GM19238 (cell line): Measurements from ENCODE around the gene MYOG.

Source experiments
- DNase-seq: peaks from one replicate; pipeline ENCODE4 v3.0.0; 2011; ENCODE audit warnings: low spot score; ENCODE audit not compliant: insufficient read length

MYOG gene

DNA sequence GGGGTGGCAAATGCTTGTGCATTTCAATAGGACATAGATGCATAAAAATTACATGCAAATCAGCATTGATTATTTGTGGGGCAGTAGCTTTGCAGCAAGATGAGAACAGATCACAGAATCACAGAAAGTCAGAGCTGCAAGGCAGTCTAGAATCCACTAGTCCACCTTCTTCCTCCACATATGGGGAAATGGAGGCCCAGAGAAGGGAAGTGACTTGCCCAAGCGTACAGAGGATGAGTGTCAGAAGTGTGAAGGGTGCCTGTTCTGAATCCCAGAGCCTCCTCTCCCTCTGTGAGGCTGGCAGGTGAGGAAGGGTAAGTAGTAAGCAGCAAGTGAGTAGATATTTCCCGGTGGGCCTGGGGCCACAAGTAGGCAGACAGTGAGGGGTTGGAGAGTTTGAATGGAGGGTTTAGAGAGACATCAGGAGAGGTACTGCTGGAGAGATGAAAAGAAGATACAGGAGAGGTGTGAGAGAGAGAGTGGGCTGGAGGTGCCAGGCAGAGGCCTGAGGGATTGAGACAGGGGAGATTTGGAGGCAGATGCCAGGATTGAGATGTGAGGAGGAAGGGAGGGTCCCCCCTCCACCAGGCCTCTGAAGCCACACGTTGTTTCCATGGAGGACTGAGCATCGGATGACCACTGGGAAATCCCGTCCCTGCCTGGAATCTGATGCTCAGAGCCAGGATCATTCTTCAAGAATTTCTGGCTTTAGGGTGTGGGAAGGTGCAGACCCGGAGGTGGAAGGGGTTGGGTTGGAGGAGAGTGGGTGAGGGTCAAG is 4.8 kb upstream of the MYOG start:
- DNase-seq, result no peak

DNA sequence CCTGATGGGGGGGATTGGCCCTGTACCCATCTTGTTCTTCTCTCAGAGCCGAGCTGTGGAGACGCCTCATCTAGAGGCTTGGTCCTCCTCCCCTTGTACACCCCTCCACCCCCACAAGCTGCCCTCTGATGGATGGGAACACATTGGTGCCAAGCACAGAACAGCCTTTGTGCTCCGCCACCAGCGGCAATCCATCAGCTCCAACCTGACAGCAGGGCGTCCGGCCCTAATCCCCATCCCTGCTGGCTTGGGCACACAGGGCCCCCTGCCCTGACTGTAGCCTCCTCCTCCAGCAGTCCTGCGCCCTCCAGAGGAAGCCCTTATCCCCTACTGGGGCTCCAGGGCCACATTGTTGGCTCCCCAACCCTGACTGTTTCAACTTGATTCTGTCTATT is 3.8 kb upstream of the MYOG start:
- no peak for DNase-seq

DNA sequence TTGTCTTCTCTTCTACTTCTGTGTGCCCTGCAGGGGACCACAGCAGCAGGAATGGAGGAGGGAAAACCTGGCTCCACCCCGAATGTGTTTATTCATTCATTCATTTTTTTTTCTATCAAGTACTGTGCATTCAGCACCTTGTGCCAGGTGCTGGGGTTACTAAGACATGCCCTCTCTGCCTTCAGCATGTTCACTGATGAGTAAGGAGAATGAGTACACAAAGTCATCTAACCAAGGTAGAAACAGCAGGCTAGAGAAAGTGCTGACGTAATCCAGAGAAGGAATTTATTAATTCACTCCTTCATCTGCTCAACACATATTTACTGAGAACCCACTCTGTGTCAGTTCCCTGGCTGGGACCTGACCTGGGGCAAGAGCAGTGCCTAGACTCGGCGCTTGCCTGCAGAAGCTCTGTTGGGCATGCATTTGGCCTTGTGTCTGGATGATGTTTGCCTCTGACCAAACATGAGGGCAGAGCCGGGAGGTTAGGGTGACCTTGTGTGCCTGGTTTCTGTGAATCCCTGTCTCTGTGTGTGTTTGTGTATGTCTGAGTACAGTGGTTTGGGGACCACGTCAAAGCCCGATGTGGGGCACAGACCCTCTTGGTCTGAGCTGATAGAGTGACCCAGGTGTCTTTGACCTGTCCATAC is 3.3 kb upstream of the MYOG start:
- no peak for DNase-seq

DNA sequence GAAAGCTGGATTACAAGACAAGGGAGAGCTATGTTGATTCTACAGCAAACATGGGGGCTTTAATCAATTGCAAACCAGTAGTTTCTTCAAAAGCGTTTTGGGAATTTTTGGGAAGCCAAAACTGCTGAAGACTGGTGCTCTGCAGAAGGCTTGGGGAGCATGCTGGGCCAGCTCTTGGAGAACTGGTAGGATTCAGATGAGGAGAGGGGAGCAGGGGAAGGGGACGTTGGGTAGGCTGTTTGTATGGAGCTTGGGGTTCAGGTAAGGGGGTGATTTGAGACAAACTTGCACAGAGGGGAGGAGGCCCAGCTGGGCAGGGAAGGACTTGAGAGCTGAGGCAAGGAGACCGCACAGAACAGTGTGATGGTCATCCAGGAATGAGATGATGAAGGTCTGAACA is 2.6 kb upstream of the MYOG start:
- no peak for DNase-seq

DNA sequence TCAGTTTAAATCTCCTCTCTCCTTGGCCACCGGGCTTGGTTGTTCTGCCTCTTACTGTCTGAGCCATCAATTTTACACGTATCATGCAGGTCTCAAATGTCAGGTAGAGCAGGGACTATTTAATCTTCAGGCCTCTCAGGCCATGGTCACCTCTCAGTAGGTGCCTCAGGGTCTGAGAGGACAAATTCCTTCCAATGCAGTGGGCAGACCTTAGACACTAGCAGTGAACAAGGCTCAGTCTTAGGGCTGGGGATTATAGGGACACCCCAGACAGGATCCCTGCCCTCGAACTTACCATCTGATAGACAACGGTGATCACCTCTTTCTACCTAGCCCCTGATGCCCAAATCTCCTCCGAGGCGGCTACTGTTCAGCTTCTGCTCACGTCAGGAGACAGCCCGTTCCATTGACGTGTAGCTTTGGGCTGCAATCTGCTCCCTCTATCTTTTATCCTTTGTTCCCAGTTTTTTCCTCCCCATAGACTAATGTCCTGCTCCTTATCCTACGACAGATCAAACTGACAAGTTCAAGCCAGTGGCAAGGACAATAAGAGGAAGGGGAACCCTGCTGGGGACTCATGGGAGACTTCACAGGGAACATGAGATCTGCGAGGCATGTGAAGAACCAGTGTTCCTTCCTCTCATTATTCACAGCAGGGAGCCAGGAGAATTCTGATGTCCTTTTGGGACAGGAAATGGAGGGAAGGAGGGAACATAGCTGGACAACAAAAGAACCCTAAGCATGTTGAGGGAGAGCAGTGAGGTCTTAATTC is 1.4 kb upstream of the MYOG start:
- no peak for DNase-seq

DNA sequence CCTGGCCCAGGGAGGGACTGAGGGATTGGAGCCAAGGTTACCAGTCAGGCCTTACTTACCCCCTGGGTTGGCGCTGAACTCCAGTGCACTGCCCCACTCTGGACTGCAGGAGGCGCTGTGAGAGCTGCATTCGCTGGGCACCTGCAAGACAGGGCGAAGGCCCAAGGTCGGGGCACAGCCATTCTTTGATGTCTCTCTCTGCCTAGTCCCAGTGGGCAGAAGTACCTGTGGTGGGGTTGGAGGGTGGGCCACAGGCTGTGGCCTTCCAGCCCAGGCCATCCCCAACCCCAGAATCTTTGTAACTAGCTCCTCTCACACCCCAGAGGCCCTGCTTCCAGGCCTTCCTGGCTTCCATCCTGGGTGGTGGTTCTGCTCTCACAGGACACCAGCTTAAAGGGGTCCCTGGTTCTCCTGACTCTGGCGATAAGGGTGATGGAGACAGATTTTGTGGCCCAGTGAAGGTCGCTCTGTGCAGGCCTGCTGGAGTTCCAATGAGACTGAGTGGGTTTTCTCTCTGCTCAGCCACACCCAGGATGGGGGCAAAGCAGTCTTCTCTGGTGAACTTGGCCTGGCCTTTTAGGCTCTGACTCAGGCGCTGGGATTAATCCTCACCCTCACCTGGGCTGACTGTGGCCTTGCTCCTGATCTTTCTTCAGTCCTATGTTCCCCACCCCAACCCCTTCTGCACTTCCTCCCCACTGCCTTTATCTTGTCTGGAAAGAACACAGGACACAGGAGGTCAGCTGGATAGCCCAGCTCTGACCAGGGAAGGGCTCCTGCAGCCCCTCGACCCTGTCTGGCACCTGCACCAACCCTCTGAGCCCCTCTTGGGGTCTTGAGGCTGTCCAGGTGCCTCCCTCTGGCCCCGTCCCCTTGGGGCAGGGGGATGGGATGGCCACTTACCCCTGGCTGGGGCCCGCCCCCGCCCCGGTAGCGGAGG is 954 bp downstream of the MYOG start:
- no peak for DNase-seq

DNA sequence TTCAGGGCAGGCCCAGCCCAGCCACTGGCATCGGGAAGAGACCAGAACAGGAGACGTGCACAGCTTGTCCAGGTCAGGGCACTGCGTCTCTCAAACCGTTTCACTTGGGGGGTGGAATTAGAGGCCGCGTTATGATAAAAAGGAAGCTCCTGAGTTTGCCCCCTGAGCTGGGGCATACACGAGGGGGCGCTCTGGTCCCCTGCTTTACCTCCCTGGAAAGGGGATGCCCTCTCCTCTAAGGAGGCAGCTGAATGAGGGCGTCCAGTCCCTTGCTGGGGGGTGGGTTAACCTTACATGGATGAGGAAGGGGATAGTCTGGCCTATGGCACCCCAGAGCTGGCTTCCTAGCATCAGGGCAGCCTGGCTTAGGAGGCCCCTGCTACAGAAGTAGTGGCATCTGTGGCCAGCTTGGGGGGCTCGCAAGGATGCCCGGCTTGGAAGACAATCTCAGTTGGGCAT is 2.3 kb downstream of the MYOG start:
- DNase-seq, result no peak

DNA sequence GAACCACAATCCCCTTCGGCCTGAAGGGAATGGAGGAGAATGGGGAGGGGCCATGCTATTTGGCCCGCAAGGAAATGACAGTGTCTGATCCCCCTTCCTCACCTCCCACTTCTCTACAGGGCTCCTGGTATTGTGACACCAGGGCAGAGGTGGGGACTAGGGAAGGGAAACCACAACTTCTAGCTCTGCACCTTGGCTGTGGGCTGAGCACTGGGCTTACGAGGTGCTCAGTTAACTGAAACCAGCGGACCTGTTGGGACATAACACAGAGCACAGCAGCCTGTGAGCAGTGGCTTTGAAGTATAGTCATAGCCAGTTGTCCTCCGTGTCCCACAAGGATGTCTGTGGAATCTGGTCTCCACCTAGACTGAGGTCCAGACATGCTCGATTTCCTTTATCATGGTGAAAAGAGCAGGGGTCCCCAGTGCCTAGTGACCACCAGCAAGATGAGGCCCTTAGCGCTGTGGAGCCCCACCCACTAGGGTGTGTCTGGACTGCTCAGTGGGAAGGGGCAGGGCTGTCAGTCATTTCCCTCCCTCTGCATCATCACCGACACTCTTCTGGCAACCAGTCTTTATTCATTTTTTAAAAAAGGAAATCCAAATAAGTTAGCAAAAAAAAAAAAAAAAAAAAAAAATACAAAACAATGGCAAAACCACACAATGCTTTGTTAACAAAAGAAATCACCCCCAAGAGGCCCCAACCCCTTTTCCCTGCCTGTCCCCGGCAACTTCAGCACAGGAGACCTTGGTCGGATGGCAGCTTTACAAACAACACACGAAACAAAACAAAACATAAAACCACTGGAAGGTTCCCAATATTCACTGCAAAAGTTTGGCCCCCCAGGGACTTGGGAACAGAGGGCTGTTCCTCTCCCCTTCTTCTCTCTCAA is 3.0 kb downstream of the MYOG start:
- DNase-seq, result no peak

DNA sequence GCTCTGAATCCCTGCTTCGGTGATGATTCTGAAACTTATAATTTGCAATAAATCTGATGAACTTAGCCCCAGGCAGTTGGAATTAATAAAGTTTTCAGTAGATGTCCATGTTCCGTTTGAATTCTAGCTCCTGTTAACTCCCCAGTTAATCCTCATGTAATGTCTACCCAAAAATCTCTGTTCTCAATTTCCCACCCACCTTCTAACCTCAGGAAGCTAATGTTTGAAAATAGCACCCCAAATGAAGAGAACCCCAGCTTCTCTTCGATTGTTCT is 3.6 kb downstream of the MYOG start:
- no peak for DNase-seq

DNA sequence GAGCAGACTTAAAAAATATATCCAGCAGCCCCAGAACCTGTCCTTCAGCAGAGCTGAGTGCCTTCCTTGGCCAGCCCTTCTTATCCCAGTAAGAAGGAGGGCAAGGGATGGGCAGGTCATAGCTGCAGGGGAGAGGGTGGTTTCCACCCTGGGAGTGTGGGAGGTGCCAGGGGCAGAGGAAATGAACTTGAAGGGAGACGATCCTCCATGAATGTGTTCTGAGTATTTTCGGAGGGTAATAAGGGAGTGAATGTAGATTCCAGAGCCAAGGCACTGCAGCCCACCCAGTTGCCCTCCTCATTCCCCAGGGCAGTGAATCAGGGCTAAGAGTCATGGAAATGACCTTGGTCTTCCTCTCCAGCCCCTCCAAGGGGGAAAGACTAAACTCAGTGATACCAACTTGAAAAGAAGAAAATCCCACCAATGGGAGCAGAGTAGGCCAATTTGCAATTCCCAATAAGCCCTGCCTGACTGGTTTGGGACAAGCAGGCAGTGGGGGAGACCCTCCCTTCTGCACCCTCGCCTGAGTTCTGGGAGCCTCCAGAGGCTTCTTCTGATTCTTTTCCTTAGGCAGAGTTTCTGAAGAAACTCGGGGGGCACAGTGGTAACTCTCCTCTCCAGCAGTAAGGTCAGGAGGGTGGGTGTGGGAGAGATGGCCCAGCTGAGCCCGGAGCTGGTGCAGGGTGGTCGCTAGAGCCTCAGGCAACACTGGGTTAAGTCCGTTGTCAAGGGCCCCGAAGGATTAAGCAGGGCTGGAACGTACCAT is 4.2 kb downstream of the MYOG start:
- no peak for DNase-seq

DNA sequence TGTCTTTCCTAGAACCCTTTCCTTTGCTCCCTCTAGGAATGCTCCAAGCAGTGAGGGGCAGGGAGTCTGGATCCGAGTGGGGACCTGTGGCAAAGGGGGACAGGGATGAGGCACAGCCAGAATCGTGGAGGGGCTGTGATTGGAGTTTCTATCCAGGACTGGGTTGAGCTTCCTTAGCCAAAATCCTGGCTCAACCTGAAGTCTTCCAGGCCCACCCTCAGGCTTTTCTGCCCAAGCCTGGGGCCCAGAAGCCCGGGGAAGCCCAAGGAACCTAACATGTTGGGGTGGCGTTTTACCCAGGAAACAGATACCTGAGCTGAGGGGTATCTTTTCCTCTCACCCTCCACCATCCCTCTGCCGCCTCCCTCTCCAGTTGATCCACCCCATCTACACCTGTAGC is 5.4 kb downstream of the MYOG start:
- no peak for DNase-seq

DNA sequence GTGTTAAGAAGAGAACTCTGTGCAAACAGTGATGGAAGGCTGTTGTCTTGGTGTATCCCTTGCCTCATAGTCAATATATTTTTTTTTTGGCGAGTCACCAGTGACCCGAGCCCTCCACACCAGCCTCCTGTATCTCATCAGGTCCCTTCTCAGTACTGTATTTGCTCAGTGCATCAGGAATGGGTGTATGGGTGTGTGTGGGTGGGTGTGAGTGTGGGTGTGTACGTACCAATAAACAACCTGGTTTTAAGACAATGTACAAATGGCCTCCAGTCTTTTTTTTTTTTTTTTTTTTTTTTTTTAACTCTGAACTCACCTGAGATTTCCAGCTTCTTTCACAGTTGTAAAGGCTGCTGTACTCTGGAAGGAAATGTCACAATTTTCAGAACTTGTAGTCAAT is 7.3 kb downstream of the MYOG start:
- no peak for DNase-seq

DNA sequence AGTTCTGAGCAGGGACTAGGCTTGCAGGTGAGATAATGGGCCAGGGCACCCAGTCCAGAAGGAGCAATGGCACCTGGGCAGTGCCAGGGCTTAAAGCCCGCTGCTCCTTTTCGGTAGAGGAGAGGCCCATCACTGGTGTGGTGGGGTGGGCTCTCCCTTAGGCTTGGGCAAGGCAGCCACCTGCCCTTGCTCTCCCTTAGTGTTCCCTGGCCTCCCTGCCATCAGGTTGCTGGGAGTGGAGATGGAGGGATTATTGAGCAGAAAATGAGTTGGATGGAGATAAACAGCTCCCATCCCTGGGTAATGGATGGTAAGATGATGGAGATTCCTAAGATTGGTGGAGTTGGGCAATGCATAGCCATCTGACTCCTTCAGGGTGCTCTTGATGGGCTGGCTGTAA is 7.9 kb downstream of the MYOG start:
- no peak for DNase-seq

DNA sequence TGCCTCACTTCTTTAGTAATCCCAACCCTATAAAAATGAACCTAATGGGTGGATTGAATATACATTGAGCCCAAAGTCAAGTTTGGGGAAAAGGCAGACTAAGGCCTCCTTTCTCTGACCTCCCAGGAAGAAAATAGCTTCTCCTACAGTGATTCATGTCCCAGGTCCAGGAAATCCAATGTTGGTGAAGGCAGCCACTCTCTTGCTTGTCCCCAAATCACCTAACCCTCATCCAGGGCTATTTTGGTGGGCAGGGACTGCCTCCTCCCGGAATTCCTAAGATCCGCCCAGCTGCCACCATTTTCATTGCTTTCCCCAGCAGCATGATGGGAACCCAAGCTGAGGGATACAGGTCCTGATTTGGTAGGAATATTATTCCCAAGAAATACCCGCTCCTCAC is 8.4 kb downstream of the MYOG start:
- no peak for DNase-seq

DNA sequence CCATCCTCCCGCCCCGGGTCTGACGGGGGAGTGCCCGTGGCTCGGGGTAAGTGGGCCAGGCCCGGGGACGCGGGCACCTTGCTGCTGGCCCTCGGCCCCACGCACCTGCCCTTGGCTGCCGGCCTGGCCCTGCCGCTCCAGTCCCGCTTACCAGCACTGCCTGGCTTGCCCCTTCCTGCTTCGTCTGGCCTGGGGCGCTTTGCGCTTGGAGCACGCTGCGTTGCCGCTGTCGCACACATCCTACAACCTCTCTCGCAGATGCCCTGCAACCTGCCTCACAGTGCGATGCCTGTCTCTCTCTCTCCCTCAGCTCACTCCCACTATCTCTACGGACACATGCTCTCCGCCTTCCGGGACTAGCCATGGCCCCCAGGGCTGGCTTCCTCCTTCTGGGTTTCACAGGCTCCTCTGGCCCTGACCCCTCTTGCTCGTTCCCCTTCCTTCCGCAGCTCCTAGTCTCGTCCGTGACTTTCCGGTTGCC is 9.7 kb downstream of the MYOG start:
- no peak for DNase-seq

DNA sequence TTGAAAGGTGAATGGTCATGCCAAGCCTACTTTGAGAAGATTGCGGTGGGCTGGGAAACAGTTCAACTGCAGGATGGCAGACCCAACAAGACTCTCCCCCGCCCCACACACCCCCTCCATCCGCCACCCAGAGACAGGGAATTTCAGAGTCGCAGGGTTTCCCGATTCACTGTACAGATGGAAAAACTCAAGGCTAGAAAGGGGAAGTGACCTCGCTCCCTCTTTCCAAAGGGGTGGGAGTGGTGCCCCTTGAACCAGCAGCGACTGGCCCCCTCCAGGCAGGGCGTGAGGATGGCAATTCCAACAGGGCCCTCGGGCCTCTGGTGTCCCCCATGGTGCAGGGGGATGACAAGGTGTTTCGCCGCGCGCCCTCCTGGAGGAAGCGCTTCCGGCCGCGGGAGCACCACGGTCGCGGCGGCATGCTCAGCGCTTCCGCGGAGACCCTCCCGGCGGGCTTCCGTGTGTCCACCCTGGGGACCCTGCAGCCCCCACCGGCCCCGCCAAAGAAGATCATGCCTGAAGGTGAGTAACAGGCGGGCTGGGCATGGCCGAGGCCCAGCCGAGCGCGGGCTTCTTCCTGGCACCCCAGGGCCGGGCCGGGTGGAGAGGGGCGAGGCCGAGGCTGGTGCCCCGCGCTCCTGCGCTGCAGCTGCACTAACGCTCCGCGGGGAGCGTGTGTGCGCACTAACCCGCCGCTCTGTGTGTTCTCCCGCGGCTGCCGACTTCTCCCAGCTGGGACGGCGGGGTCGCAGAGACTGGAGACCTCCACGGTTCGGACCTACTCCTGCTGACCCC is 10.4 kb downstream of the MYOG start:
- DNase-seq, result no peak

DNA sequence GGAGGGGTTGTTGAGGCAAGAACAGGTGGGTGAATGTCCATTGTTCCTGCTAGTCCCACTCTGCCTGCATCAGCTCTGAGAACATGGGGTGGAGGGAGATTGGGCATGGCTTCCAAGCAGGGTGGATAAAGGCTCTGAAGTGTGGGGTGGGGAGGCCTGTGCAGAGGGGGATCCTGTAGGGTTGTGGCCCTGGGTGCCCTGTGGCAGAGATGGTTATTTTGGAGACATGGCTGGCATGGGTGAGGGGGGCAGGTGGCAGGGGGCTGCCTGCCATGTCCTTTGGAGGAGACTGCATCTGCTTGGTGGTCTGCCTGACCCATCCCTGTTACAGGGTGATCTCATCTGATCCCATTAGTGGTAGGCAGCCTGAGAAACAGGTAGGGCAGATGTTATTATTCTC is 11.2 kb downstream of the MYOG start:
- no peak for DNase-seq

DNA sequence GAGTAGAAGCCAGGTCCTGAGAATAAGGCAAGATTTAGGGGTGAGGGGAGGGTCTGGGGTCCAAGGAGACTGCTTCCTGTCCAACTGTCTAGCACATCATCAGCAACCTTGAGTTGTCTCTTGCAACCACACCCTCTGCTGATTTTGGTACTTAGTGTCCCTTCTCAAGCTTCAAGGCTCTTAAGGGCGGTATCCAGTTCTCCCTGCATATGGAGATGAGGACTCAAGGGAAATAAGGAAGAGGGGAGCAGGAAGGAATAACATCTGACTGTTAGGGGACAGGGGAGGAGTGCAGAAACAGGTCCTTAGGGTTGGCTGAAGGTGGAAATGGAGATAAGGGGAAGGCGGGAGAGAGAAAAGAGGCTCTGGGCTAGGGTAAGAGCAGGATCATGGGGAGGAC is 12.3 kb downstream of the MYOG start:
- DNase-seq, result no peak

DNA sequence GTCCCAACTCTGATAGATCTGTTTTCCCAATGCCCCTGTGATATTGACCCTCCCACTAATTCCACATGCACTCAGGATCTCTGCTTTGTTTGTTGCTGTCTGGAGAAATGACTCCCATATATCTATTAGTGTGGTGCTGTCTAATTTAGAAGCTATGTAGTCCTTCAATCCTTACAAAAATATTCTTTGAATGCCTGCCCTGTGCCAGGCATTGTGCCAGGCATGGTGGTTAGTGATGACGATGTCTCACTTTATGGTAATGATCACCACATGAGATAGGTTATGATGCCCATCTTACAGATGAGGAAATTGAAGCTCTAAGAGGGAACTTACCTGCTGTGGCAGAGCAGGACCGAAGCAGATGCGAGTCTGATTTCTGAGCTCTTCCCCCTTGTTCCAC is 12.9 kb downstream of the MYOG start:
- no peak for DNase-seq
